CD4-positive, alpha-beta T cell (primary cell): ENCODE results near the gene PDPK1. TPM values are rescaled to one million over a fixed set of nuclear protein-coding genes. Genes with fewer than 3 reads are reported as not detected.
"Not testable (repeated sequence)": the region's sequence is repeated elsewhere in the genome, so short reads cannot be mapped to it uniquely, and the experiment has no call there.

ENCODE experiments used
- ATAC-seq: fragments of 200-7000 bp; cut with Tn5 transposase; one replicate; pipeline ENCODE4 v1.10.0; 2022; ENCODE audit warnings: mild to moderate bottlenecking; ENCODE audit not compliant: poor library complexity
- CTCF ChIA-PET: fragments of 350-600 bp; sonication (Branson Sonifier 250); formaldehyde crosslinking; loops from one replicate; lab custom pipeline; 2021; ENCODE audit warnings: antibody characterized with exemption, inconsistent platforms; lab: Charles Lee
- POLR2A ChIA-PET: fragments of 350-600 bp; sonication (Branson Sonifier 250); formaldehyde crosslinking; loops from one replicate; lab custom pipeline; 2021; ENCODE audit warnings: antibody characterized with exemption, inconsistent platforms; lab: Charles Lee
- DNase-seq, 14 experiments: peaks; one replicate each; pipeline ENCODE4 v3.0.0-alpha.2; 2013 to 2020; ENCODE audit warnings: mixed read lengths in 2 of 14
- H3K27ac ChIP-seq, 2 donors: one replicate each; pipeline versions ENCODE4 v1.5.1 to v1.7.0; 2013; ENCODE audit warnings: low read length in 2 of 2, low read depth in 1 of 2, mild to moderate bottlenecking in 1 of 2
- H3K27me3 ChIP-seq, 2 experiments: 1 replicate in 1 of 2; 2 replicates in 1 of 2; pipeline versions ENCODE4 v1.6.1 to v1.7.0; 2013; ENCODE audit warnings: low read length in 2 of 2, control low read depth in 1 of 2, mild to moderate bottlenecking in 1 of 2, moderate library complexity in 1 of 2; ENCODE audit not compliant: insufficient read depth in 2 of 2, control insufficient read depth in 1 of 2
- H3K36me3 ChIP-seq: one replicate; pipeline ENCODE4 v1.6.1; 2013; ENCODE audit warnings: low read length, control low read depth; ENCODE audit not compliant: insufficient read depth
- H3K4me1 ChIP-seq: one replicate; pipeline ENCODE4 v1.6.1; 2013; ENCODE audit warnings: low read length, control low read depth; ENCODE audit not compliant: insufficient read depth
- H3K4me3 ChIP-seq: one replicate; pipeline ENCODE4 v1.5.1; 2013; ENCODE audit warnings: mild to moderate bottlenecking, low read length, moderate library complexity
- H3K9me3 ChIP-seq, 2 experiments: 1 replicate in 1 of 2; 2 replicates in 1 of 2; pipeline versions ENCODE4 v1.6.1 to v1.7.0; 2013; ENCODE audit warnings: low read length in 2 of 2, mild to moderate bottlenecking in 2 of 2, control low read depth in 1 of 2, moderate library complexity in 1 of 2; ENCODE audit not compliant: control insufficient read depth in 1 of 2, insufficient read depth in 1 of 2
- H3K27ac Mint-ChIP-seq: one replicate; pipeline ENCODE4 v1.8.0; 2020; ENCODE audit warnings: mixed read lengths
- H3K27me3 Mint-ChIP-seq: one replicate; pipeline ENCODE4 v1.8.0; 2021; ENCODE audit warnings: mixed read lengths
- H3K36me3 Mint-ChIP-seq: one replicate; pipeline ENCODE4 v1.8.0; 2021; ENCODE audit warnings: low read depth, mixed read lengths
- H3K4me1 Mint-ChIP-seq: one replicate; pipeline ENCODE4 v1.8.0; 2021; ENCODE audit warnings: low read depth, mixed read lengths
- H3K4me3 Mint-ChIP-seq: one replicate; pipeline ENCODE4 v1.8.0; 2020; ENCODE audit warnings: mild to moderate bottlenecking, mixed read lengths
- H3K9me3 Mint-ChIP-seq: one replicate; pipeline ENCODE4 v1.8.0; 2020; ENCODE audit warnings: mixed read lengths
- intact Hi-C, 2 experiments: fragments of 100-400 bp; cut with DNase I in 1 of 2; cut with micrococcal nuclease in 1 of 2; formaldehyde crosslinking; loops; one replicate each; pipeline versions ENCODE4 v1.15.1 to v1.9.0; 2023 to 2025; cut with DNase I, micrococcal nuclease
- total RNA-seq, 174 experiments: library from RNA in 2 of 174; stranded (reverse) in 2 of 174; gene quantifications; one replicate each; pipeline ENCODE4 v1.2.3 and lab custom pipeline; 2021 to 2026
- TF ChIP-seq, protein P1 (sequence below): fragments of 200-600 bp; IDR thresholded peaks from one replicate; pipeline ENCODE4 v1.8.0; 2022; ENCODE audit warnings: antibody characterized with exemption, mild to moderate bottlenecking

Gene PDPK1
- total RNA-seq, 2 experiments from 2014 or later: 46.1 to 51.1 TPM

DNA sequence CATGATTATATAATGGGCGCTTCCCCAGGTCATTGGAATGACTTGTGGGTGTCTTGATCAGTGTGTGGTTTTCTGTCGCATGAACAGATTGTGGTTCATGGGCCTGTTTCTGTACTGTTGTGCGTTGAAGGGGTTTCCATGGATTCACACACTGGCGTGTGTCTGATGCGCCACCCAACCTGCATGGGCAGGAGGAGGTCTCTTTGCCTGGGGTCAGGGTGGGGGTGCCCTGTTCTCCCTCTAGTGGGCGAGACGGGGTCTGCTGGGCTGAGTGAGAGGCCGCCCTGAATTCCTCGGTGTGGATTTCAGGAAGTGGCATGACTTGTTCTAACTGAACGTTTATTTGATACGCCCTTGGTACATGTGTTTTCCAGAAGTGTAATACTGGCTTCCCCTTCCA lies 42.3 kb downstream of the PDPK1 start:
- H3K4me1 Mint-ChIP-seq, H3K27me3 Mint-ChIP-seq, H3K27me3 ChIP-seq, CTCF ChIA-PET, intact Hi-C loops, H3K27ac Mint-ChIP-seq, POLR2A ChIA-PET, H3K4me3 Mint-ChIP-seq, H3K27ac ChIP-seq, H3K9me3 Mint-ChIP-seq, H3K4me1 ChIP-seq, H3K4me3 ChIP-seq, H3K36me3 Mint-ChIP-seq, H3K36me3 ChIP-seq, H3K9me3 ChIP-seq: not testable (repeated sequence)
- peak; percentile 55 for ATAC-seq
- peak in 2 of 14 experiments; percentile 11 to 38 for DNase-seq

DNA sequence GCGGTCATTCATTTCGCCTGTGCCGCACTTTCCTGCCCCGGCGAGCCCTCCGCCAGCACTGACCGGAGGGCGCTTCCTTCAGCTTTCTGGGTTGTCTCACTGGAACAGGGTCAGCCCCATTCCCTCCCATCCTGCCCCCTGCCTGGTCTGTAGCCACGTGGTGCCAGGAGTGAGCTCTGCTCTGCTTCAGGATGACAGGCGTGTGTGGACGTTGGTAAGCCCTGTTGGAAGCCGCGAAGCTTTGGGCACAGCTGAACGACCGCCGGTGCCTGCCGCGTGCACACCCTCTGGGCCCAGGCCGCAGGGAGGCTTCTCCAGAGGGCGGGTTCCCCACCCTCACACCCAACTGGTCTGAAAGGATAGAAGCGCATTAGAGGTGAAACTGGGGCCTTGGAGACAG lies 43.0 kb downstream of the PDPK1 start:
- H3K27ac Mint-ChIP-seq, H3K9me3 ChIP-seq, H3K4me1 Mint-ChIP-seq, H3K27me3 ChIP-seq, DNase-seq, H3K27ac ChIP-seq, intact Hi-C loops, H3K36me3 Mint-ChIP-seq, H3K4me1 ChIP-seq, H3K4me3 ChIP-seq, POLR2A ChIA-PET, H3K4me3 Mint-ChIP-seq, H3K9me3 Mint-ChIP-seq, CTCF ChIA-PET, ATAC-seq, H3K27me3 Mint-ChIP-seq: not testable (repeated sequence)
- H3K36me3 ChIP-seq: peaks cover 12% of the 10 kb centered on the region

DNA sequence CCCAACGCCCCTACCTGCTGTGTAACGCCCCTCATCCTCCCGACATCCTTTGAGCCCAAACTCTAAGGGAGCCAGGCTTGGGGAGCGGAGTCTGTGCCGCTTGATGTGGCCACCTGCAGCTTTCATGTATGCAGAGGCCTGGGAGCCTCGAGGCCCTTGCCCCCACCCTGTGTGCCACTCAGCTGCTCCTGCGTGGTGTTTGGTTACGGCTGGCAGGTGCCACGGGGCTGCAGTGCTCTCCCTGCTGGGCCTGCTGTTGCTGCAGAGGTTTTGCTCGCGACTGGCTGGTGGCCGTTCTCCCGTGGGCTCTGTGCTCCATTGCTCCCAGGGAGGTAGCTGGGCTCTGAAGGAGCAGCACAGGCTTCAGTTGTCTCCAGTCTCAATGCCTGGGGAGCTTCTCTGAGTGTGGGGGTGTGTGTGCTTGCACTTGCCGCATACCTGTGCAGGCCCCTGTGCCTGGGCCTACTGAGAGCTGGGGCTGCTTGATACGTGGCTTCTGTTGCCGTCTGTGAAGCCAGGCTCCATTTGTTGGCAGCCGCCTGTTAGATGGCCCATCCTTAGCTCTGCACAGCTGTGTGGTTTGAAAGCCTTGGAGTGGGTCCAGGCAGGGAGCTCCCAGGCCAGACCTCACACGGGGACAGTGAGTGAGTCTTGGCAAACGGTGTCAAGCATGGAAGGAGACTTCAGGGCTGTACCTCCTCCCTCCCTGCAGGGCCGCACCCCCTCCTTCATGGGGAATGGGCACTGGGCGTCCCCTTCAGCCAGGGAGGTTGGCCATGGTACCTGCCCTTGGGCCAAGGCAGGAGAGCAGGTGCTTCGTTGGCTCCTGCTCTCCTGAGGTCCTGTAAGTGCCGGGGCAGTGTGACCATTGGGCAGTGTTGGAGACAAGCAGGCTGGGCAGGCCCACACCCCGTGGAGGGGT lies 47.2 kb downstream of the PDPK1 start:
- Mint-ChIP-seq H3K9me3 (no peaks in the 10 kb centered on the region), H3K27me3 (no peaks in the 10 kb centered on the region), H3K4me1 (no peaks in the 10 kb centered on the region), H3K27ac (no peak overlapping the region), H3K36me3 (peaks cover 45% of the 10 kb centered on the region), H3K4me3 (no peak overlapping the region)
- Histone ChIP-seq H3K27ac (no peak overlapping the region), H3K4me3 (no peak overlapping the region), H3K27me3 (no peaks in the 10 kb centered on the region), H3K9me3 (no peaks in the 10 kb centered on the region), H3K36me3 (peaks cover 50% of the 10 kb centered on the region), H3K4me1 (no peaks in the 10 kb centered on the region)
- no peak for DNase-seq
- ChIA-PET POLR2A (no interaction called here), CTCF (no interaction called here)
- TF ChIP-seq, protein P1, sequence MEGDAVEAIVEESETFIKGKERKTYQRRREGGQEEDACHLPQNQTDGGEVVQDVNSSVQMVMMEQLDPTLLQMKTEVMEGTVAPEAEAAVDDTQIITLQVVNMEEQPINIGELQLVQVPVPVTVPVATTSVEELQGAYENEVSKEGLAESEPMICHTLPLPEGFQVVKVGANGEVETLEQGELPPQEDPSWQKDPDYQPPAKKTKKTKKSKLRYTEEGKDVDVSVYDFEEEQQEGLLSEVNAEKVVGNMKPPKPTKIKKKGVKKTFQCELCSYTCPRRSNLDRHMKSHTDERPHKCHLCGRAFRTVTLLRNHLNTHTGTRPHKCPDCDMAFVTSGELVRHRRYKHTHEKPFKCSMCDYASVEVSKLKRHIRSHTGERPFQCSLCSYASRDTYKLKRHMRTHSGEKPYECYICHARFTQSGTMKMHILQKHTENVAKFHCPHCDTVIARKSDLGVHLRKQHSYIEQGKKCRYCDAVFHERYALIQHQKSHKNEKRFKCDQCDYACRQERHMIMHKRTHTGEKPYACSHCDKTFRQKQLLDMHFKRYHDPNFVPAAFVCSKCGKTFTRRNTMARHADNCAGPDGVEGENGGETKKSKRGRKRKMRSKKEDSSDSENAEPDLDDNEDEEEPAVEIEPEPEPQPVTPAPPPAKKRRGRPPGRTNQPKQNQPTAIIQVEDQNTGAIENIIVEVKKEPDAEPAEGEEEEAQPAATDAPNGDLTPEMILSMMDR: no peak
- no peak for ATAC-seq
- intact Hi-C loops: no loop called here

- no peaks in the 10 kb centered on the region for H3K9me3 Mint-ChIP-seq
- H3K4me1 ChIP-seq: no peaks in the 10 kb centered on the region
- H3K4me3 Mint-ChIP-seq: no peak overlapping the region
- no peaks in the 10 kb centered on the region for H3K9me3 ChIP-seq
- ATAC-seq: no peak
- peaks cover 57% of the 10 kb centered on the region for H3K36me3 ChIP-seq
- H3K27me3 Mint-ChIP-seq: no peaks in the 10 kb centered on the region
- H3K27me3 ChIP-seq: no peaks in the 10 kb centered on the region
- no peak overlapping the region for H3K27ac Mint-ChIP-seq
- CTCF ChIA-PET: no interaction called here
- TF ChIP-seq, protein P1: no peak
- DNase-seq: no peak
- H3K36me3 Mint-ChIP-seq: peaks cover 51% of the 10 kb centered on the region
- intact Hi-C loops: no loop called here
- no peak overlapping the region for H3K4me3 ChIP-seq
- POLR2A ChIA-PET: no interaction called here
- H3K4me1 Mint-ChIP-seq: no peaks in the 10 kb centered on the region
- H3K27ac ChIP-seq: no peak overlapping the region
Observed at GRCh38 chr16:2585651-2586081, 47.8 kb downstream of the PDPK1 start.
